IgD-negative memory B cell (primary cell): Measurements from ENCODE around the gene FAM181A. TPM values are rescaled to one million over a fixed set of nuclear protein-coding genes. Genes with fewer than 3 reads are reported as not detected.

Experiments
- H3K27ac Mint-ChIP-seq, 3 donors: one replicate each; pipeline ENCODE4 v1.8.0; 2020 to 2022; ENCODE audit warnings: mild to moderate bottlenecking in 3 of 3, mixed read lengths in 3 of 3, moderate library complexity in 1 of 3
- H3K27me3 Mint-ChIP-seq: one replicate; pipeline ENCODE4 v1.8.0; 2021; ENCODE audit warnings: mixed read lengths
- H3K36me3 Mint-ChIP-seq: one replicate; pipeline ENCODE4 v1.8.0; 2020; ENCODE audit warnings: mild to moderate bottlenecking, mixed read lengths
- H3K4me1 Mint-ChIP-seq, 3 donors: one replicate each; pipeline ENCODE4 v1.8.0; 2020 to 2022; ENCODE audit warnings: mixed read lengths in 3 of 3, mild to moderate bottlenecking in 1 of 3
- H3K4me3 Mint-ChIP-seq, 4 donors: one replicate each; pipeline ENCODE4 v1.8.0; 2020 to 2022; ENCODE audit warnings: mild to moderate bottlenecking in 4 of 4, mixed read lengths in 4 of 4, moderate library complexity in 3 of 4
- H3K9me3 Mint-ChIP-seq, 3 donors: one replicate each; pipeline ENCODE4 v1.8.0; 2020 to 2021; ENCODE audit warnings: mixed read lengths in 3 of 3, mild to moderate bottlenecking in 1 of 3
- polyA plus RNA-seq: library from polyadenylated mRNA; unstranded; fragments of 300-500 nt; fragmentation: Illumina TruSeq; gene quantifications from one replicate; pipeline ENCODE4 v1.2.3, GENCODE V29; 2021

Gene FAM181A
- polyA plus RNA-seq, 1 donor from 2014 or later: not detected

GRCh38 chr14:93930296-93930988, 3.3 kb downstream of the FAM181A start:
- Mint-ChIP-seq H3K4me1 (peaks cover 0 to 4% (median 2%) of the 10 kb centered on the region in 3 donors), H3K9me3 (no peaks in the 10 kb centered on the region), H3K4me3 (no peak overlapping the region), H3K36me3 (no peaks in the 10 kb centered on the region), H3K27ac (peak overlapping the region in 1 of 3 donors; percentile 10), H3K27me3 (no peaks in the 10 kb centered on the region)

- Mint-ChIP-seq H3K27me3 (no peaks in the 10 kb centered on the region), H3K4me3 (no peak overlapping the region), H3K27ac (no peak overlapping the region), H3K9me3 (no peaks in the 10 kb centered on the region), H3K4me1 (peaks cover 0 to 4% (median 2%) of the 10 kb centered on the region in 3 donors), H3K36me3 (no peaks in the 10 kb centered on the region)
Observed at GRCh38 chr14:93930989-93931307, 3.8 kb downstream of the FAM181A start.

- Mint-ChIP-seq H3K4me1 (peaks cover 2 to 7% (median 5%) of the 10 kb centered on the region in 3 donors), H3K9me3 (no peaks in the 10 kb centered on the region), H3K36me3 (no peaks in the 10 kb centered on the region), H3K27me3 (no peaks in the 10 kb centered on the region), H3K4me3 (no peak overlapping the region), H3K27ac (no peak overlapping the region)
Observed at GRCh38 chr14:93932642-93933041, 5.5 kb downstream of the FAM181A start.

DNA sequence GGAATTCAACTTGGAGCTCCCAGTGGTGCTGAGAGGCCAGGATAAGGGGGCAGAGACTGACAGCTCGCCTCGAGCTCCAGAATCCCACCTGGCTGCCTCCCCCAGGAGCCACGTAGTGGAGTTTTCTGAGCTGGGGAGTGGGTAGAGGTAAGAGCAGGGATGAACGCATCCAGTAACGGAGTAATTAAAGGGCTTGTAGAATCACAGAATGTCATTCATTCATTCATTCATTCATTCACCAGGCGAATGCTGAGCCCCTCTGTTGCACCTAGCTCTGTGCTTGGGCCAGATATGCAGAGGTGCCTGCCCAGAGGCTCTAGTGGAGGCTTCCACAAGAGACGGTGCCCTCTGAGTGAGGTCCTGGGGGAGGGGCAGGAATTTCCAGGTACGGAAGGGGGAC, 8.1 kb downstream of the FAM181A start:
- Mint-ChIP-seq H3K27ac (no peak overlapping the region), H3K9me3 (no peaks in the 10 kb centered on the region)

GRCh38 chr14:93936245-93936644, 9.1 kb downstream of the FAM181A start:
- H3K4me3 Mint-ChIP-seq: no peak overlapping the region
- no peak overlapping the region for H3K27ac Mint-ChIP-seq
- H3K4me1 Mint-ChIP-seq: peaks cover 6 to 9% (median 9%) of the 10 kb centered on the region in 3 donors
- H3K27me3 Mint-ChIP-seq: no peaks in the 10 kb centered on the region
- H3K36me3 Mint-ChIP-seq: no peaks in the 10 kb centered on the region
- no peaks in the 10 kb centered on the region for H3K9me3 Mint-ChIP-seq

More for the DNA sequence above, 8.1 kb downstream of the FAM181A start:
- no peaks in the 10 kb centered on the region for H3K36me3 Mint-ChIP-seq
- no peaks in the 10 kb centered on the region for H3K27me3 Mint-ChIP-seq
- peaks cover 4 to 9% (median 6%) of the 10 kb centered on the region in 3 donors for H3K4me1 Mint-ChIP-seq
- no peak overlapping the region for H3K4me3 Mint-ChIP-seq

DNA sequence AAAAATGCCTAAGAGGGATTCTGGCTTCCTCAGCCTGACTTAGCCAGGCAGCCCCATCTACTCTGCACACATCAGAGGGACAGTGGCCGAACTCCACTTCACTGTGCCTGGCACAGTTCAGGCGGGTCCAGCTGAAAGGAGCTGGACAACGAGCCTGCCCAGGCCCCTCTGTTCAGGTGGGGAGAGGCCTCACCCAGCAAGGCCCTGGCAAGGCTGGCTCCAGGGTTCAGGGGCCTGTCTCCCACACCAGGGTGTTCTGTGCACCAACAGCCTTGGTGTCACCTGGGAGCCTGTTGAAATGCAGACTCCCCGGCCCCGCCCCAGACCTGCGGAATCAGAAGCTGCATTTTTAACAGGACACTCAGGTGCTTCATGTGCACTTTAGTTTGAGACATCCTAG, 9.8 kb downstream of the FAM181A start:
- H3K27me3 Mint-ChIP-seq: no peaks in the 10 kb centered on the region
- no peak overlapping the region for H3K27ac Mint-ChIP-seq
- H3K36me3 Mint-ChIP-seq: no peaks in the 10 kb centered on the region
- peaks cover 6 to 9% (median 9%) of the 10 kb centered on the region in 3 donors for H3K4me1 Mint-ChIP-seq
- no peak overlapping the region for H3K4me3 Mint-ChIP-seq
- H3K9me3 Mint-ChIP-seq: no peaks in the 10 kb centered on the region

GRCh38 chr14:93937519-93937918, 10.4 kb downstream of the FAM181A start:
- Mint-ChIP-seq H3K27ac (no peak overlapping the region), H3K4me1 (peaks cover 6 to 9% (median 9%) of the 10 kb centered on the region in 3 donors), H3K27me3 (no peaks in the 10 kb centered on the region), H3K36me3 (no peaks in the 10 kb centered on the region), H3K9me3 (no peaks in the 10 kb centered on the region), H3K4me3 (peak overlapping the region in 3 of 4 donors; percentile 38 to 66 (median 63))

GRCh38 chr14:93938751-93939303, 11.7 kb downstream of the FAM181A start:
- H3K27ac Mint-ChIP-seq: no peak overlapping the region
- peaks cover 6 to 9% (median 9%) of the 10 kb centered on the region in 3 donors for H3K4me1 Mint-ChIP-seq
- no peaks in the 10 kb centered on the region for H3K36me3 Mint-ChIP-seq
- no peaks in the 10 kb centered on the region for H3K9me3 Mint-ChIP-seq
- no peaks in the 10 kb centered on the region for H3K27me3 Mint-ChIP-seq
- peak overlapping the region in 3 of 4 donors; percentile 65 to 88 (median 66) for H3K4me3 Mint-ChIP-seq

DNA sequence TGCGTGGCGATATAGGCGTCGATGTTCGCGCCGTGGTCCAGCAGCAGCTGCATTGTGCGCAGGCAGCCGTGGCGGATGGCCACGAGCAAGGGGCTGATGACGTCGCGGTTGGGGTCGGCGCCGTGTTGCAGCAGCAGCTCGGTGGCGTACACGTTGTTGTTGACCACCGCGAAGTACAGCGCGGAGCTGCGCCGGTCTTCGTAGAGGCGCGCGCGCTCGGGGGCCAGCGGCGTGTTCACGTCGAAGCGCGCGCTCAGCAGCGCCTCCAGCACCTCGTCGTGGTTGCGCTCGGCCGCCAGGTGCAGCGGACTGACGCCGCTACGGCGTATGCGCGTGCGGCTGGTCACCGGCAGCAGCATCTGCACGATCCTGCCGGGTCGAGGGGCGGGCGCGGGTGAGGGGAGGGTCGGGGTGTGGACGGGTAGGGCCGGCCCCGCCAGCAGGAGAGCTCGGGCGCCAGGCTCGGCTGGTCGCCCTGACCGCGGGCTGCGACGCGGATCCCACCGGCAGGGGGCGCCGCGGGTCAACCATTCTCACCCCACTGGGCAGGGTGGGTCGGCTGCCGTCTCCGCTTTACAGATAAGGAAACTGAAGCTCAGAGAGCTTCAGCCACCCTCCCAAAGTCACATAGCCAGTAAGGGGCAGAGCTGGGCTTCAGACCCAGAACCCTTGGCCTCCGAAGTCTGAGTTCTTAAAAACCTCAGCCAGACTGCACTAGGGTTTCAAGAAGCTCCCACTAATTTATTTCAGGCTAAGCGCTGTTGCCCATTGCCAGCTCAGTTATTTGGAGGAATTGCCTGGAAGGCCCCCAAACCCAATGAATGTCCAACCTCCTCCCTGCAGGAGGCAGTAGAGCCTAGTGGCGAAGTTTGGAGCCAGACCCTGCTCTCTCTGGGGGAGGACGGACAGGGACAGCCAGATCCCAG, 12.4 kb downstream of the FAM181A start:
- Mint-ChIP-seq H3K9me3 (no peaks in the 10 kb centered on the region), H3K36me3 (no peaks in the 10 kb centered on the region), H3K27me3 (no peaks in the 10 kb centered on the region), H3K4me3 (peak overlapping the region; percentile 38 to 88 (median 66)), H3K4me1 (peaks cover 6 to 9% (median 9%) of the 10 kb centered on the region in 3 donors), H3K27ac (peak overlapping the region in 2 of 3 donors; percentile 44 to 51)

DNA sequence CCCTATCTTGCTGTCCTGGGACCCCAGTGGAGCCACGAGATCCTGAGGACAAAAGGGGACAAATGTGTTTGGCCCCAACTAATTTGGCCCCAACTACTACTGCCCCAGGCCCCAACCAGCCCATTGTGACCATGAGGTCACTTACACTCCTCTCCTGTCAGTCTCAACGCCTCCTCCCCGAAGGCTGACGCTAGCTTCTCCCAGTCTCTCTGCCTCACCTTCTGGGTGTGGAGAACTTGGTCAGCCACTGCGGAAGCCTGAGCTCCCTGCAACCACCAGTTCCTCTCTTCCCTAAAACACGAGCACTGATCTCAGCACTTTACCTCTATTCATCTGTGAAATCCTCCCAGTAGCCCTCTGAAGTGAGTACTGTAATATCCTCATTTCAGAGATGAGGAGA, 13.3 kb downstream of the FAM181A start:
- H3K4me1 Mint-ChIP-seq: peaks cover 6 to 9% (median 9%) of the 10 kb centered on the region in 3 donors
- H3K9me3 Mint-ChIP-seq: no peaks in the 10 kb centered on the region
- H3K36me3 Mint-ChIP-seq: no peaks in the 10 kb centered on the region
- H3K27me3 Mint-ChIP-seq: no peaks in the 10 kb centered on the region
- H3K27ac Mint-ChIP-seq: peak overlapping the region; percentile 14 to 79 (median 15)
- peak overlapping the region in 1 of 4 donors; percentile 25 for H3K4me3 Mint-ChIP-seq

- no peaks in the 10 kb centered on the region for H3K27me3 Mint-ChIP-seq
- no peaks in the 10 kb centered on the region for H3K9me3 Mint-ChIP-seq
- no peak overlapping the region for H3K4me3 Mint-ChIP-seq
- H3K27ac Mint-ChIP-seq: no peak overlapping the region
- no peaks in the 10 kb centered on the region for H3K36me3 Mint-ChIP-seq
- peaks cover 4 to 7% (median 6%) of the 10 kb centered on the region in 3 donors for H3K4me1 Mint-ChIP-seq
Observed at GRCh38 chr14:93941293-93941910, 14.3 kb downstream of the FAM181A start.

- H3K9me3 Mint-ChIP-seq: no peaks in the 10 kb centered on the region
- H3K4me1 Mint-ChIP-seq: peaks cover 4 to 7% (median 6%) of the 10 kb centered on the region in 3 donors
- no peak overlapping the region for H3K27ac Mint-ChIP-seq
- no peak overlapping the region for H3K4me3 Mint-ChIP-seq
- H3K27me3 Mint-ChIP-seq: no peaks in the 10 kb centered on the region
- peaks cover 3% of the 10 kb centered on the region for H3K36me3 Mint-ChIP-seq
Observed at GRCh38 chr14:93943052-93943451, 15.9 kb downstream of the FAM181A start.

DNA sequence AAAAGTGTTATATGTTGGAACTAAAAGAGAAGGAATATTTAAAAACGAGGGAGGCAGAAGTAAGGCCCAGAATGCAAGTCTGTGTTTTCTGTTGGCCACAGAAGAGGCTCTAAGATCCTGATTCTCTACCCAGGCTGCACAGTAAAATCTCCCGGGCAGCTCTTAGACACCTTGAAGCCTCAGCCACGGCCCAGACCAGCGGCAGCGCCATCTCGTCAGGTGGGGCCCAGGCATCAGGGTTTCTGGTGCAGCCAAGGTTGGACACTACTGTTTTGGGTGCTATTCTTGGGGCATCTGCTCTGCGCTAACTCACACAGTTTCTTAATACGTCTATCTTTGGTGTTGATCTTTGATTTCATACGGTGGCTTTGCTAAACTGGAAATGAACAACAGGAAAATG, 16.8 kb downstream of the FAM181A start:
- Mint-ChIP-seq H3K27ac (no peak overlapping the region), H3K4me1 (peaks cover 4 to 7% (median 6%) of the 10 kb centered on the region in 3 donors), H3K27me3 (no peaks in the 10 kb centered on the region), H3K36me3 (peaks cover 3% of the 10 kb centered on the region), H3K4me3 (no peak overlapping the region), H3K9me3 (no peaks in the 10 kb centered on the region)

GRCh38 chr14:93944348-93945069, 17.4 kb downstream of the FAM181A start:
- Mint-ChIP-seq H3K4me3 (no peak overlapping the region), H3K36me3 (peaks cover 3% of the 10 kb centered on the region), H3K4me1 (peaks cover 4 to 7% (median 6%) of the 10 kb centered on the region in 3 donors), H3K27ac (no peak overlapping the region), H3K9me3 (no peaks in the 10 kb centered on the region), H3K27me3 (no peaks in the 10 kb centered on the region)
